Measurements from ENCODE around the gene HYOU1.
"Not testable (repeated sequence)": the region's sequence is repeated elsewhere in the genome, so short reads cannot be mapped to it uniquely, and the experiment has no call there.

The HYOU1 gene

DNA sequence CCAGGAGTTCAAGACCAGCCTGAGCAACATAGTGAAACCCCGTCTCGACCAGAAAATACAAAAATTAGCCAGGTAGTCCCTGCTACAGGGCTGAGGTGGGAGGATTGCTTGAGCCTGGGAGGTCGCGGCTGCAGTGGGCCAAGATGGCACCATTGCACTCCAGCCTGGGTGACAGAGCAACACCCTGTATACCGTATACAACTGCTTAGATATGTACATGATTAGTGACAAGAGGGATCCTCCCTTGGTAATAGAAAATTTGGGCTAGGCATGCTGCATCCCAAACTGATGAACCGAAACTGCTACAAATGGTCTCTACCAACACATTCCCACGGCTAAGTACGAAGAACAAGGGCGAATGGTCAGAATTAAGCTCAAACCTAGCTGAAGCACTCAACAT is 14.1 kb downstream of the HYOU1 start:
- no peak for DNase-seq (ENCODE audit: low read depth in 1 of 2, low spot score in 1 of 2)

DNA sequence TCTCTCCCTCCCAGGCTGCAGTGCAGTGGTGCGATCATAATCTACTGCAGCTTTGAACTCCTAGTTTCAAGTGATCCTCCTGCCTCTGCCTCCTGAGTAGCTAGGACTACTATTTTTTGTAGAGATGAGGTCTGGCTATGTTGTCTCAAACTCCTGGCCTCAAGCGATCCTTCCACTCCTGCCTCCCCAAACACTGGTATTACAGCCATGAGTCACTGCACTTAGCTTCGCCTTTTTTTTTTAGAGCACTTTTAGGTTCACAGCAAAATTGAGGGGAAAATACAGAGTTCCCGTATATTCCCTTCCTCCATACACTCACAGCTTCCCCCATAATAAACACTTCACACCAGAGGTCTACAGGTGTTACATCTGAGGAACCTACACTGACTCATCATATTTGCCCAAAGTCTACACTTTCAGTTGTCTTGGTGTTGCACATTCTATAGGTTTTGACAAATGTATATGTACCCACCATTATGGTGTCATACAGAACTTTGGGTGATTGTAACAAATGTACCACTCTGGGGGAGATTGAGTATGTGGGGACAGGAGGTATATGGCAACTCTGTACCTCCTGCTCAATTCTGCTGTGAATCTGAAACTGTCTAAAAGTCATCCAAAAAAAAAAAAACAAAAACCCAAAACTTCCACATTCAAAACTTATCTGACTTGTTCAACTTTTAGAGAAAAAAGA is 15.0 kb downstream of the HYOU1 start:
- no peak for DNase-seq (ENCODE audit: low read depth in 1 of 2, low spot score in 1 of 2)

DNA sequence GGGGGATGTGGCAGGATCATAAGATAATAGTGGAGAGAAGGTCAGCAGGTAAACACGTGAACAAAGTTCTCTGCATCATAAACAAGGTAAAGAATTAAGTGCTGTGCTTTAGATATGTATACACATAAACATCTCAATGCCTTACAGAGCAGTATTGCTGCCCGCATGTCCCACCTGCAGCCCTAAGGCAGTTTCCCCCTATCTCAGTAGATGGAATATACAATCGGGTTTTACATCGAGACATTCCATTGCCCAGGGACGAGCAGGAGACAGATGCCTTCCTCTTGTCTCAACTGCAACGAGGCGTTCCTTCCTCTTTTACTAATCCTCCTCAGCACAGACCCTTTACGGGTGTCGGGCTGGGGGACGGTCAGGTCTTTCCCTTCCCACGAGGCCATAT is 17.5 kb downstream of the HYOU1 start:
- not testable (repeated sequence) for DNase-seq (ENCODE audit: low read depth in 1 of 2, low spot score in 1 of 2)

DNA sequence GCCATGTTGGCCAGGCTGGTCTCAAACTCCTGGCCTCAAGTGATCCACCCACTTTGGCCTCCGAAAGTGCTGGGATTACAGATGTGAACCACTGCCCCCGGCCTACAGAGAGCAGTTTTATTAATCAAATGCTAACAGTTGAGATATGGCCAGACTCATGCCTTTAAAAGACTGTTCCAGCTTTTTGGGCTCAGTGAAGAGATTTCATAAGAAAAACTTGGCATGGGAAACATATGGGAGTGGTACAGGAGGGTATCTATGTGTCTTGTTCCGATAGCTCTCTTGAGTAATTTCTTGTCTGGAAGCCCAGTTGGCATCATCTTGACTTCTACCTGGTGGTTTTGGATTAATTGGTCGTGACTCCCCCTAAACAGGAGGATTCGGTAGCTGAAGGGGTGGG is 18.1 kb downstream of the HYOU1 start:
- no peak for DNase-seq (ENCODE audit: low read depth in 1 of 2, low spot score in 1 of 2)

DNA sequence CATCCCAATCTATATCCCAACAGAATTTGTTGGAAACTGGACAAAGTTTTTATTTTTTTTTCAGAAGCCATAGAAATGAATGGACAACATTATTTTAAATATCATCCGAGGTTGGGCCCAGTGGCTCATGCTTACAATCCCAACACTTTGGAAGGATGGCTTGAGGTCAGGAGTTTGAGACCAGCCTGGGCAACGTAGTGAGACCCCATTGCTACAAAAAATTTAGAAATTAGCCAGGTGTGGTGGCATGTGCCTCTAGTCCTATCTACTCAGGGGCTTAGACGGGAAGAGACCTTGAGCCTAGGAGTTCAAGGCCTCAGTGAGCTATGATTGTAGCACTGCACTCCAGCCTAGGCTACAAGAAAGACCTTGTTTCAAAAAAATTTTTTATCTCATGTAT is 22.2 kb downstream of the HYOU1 start:
- DNase-seq (ENCODE audit: low read depth in 1 of 2, low spot score in 1 of 2) = no peak

DNA sequence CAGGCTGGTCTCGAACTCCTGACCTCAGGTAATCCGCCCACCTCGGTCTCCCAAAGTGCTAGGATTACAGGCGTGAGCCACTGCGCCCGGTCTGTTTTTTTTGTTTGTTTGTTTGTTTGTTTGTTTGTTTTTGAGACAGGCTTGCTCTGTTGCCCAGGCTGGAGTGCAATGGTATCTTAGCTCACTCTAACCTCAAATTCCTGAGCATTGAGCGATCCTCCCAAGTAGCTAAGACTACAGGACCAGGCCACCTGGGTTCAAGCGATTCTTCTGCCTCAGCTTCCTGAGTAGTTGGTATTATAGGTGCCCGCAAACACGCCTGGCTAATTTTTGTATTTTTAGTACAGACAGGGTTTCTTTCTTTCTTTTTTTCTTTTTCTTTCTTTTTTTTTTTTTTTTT is 23.6 kb downstream of the HYOU1 start:
- not testable (repeated sequence) for DNase-seq (ENCODE audit: low read depth in 1 of 2, low spot score in 1 of 2)

DNA sequence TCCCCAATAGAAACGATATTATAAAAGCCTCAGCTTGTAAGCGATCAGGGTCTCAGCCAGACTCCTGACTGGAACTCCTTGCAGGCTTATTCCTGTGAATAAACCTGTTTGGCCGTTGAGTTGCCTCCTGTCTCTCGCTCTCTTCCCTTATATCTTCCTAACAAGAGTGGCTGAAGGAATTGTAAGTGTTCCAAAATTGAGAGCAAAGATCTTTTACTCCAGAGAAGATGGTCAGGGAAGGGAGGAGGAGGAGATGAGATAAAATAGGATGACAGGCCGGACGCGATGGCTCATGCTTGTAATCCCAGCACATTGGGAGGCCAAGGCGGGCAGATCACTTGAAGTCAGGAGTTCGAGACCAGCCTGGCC is 25.1 kb downstream of the HYOU1 start:
- no peak for DNase-seq (ENCODE audit: low read depth in 1 of 2, low spot score in 1 of 2)

DNA sequence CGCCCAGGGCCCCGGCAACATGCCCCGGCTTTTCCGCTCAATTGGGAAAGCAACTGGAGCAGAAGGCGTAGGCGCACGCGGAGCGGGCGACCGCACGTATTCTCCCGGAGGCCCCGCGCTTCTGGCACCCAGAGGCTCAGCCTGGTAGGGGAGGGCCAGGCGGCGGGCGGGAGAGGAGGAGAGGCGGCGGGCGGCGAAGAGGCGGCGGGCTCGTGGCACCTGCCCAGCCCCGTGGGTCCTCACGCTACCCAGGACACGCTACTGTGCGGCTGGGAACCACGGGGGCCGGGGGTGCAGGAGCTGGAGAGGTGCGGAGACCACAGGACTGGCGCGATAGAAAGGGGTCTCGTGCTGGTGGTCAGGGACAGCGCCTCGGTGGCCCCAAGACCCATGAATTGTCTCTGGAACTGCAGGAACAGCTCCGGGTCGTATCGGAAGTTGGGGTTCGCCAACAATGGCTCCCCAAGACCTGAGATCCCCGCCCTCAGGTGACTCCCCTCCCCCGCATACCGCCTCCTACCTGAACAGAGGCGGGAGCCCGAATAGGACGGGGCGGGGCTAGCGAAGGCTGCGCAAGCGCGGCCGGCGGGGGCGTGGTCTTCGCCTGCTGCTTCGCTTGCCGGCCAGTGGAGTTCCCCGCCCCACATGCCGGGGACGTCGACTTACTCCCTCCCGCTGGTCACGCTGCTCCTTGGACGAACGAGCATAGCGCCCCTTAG is 26.5 kb downstream of the HYOU1 start, which contains the start of gene SLC37A4:
Gene SLC37A4, minus strand, starts transcription at position 549 of the 719 bp plus-strand sequence.
- DNase-seq (ENCODE audit: low read depth in 1 of 2, low spot score in 1 of 2) = peak; percentile 98 to 100

DNA sequence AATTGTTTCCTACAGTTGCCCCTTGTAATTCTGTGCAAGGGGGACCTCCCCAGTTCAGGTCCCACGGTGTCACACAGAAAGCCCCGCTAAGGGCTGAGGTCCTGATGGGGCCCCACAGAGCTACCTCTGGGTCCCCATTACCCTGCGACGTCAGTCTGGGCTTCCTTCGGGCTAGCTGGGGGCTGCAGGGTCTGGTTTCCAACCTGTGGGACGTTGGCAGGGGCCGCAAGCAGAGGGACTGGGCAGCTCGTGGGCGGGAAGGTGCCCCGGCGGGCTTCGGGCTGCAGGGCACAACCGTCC is 27.0 kb downstream of the HYOU1 start:
- no peak for DNase-seq (ENCODE audit: low read depth in 1 of 2, low spot score in 1 of 2)

DNA sequence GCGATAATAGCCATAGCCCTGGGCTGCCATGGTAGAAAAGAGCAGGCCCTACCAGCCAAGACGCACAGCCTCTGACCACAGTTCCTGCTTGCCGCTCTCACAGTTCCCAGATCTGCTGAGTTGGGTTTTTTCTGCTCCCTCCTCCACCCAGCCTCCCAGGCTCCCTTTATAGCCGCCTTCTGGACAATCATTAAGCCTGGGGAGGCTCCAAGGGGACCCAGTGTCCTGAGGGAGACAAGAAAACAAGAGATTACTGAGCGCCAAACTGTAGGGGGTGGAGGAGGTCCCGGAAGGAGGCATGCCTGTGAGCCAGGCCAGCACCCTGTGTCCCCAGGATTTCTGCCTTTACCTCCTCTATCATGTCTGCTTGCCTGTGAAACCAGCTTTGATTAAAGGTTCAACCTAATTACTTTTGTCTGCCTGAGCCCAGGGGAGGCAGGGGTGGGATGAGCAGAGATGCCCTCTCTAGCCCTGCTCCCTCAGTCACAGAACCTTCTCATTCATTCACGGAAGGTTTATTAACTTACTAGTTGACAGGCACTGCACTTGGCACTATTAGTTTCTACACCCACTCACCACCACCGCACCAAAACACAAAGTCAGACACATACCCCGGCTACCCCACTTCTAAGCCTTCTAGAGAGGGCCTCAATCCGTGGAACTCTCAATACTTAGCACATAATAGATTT is 27.5 kb downstream of the HYOU1 start:
- no peak for DNase-seq (ENCODE audit: low read depth in 1 of 2, low spot score in 1 of 2)

DNA sequence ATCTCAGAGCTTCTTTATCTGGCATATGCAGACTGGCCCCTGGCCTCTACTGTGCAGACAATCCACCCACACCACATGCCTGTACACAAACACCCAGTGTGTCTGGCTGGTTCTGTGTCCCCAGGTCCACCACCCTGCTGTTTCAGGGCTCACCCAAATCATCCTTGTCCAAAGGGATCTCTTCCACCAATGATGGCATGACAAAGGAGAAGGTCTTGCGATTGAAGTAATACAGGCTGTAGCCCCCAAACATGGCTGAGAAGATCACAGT is 28.0 kb downstream of the HYOU1 start:
- no peak for DNase-seq (ENCODE audit: low read depth in 1 of 2, low spot score in 1 of 2)

DNA sequence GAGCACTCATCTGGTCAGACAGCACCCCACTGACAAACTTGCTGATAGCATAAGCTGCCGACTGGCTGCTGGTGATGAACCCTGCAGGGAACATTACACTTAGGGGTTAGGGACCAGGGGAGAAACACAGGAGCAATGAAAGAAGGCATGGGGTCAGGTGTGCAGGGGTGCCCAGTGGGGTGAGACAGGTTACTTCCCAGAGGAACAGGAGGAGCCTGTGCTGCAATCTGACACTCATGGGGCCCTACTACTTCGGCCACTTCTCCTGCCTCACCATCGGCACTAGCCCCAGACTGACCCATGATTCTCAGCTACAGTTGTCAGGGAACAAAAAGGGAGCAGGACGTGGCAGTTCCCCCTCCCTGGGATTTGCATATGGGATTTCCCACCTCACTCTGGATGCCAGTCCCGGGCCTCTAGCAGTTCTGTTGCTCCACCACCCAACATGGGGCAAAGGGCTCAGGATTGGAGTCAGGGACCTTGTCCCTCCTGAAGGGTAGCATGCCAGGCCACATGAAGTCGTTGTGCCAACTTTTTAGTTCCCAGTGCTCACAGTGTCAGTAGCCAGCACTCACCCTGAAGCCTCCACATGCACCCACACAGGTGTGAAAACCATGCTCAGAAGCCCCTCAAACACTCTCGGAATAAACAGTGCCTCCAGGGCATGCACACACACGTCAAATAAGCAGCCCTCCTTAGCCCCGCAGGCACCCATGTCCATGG is 28.5 kb downstream of the HYOU1 start:
- no peak for DNase-seq (ENCODE audit: low read depth in 1 of 2, low spot score in 1 of 2)

DNA sequence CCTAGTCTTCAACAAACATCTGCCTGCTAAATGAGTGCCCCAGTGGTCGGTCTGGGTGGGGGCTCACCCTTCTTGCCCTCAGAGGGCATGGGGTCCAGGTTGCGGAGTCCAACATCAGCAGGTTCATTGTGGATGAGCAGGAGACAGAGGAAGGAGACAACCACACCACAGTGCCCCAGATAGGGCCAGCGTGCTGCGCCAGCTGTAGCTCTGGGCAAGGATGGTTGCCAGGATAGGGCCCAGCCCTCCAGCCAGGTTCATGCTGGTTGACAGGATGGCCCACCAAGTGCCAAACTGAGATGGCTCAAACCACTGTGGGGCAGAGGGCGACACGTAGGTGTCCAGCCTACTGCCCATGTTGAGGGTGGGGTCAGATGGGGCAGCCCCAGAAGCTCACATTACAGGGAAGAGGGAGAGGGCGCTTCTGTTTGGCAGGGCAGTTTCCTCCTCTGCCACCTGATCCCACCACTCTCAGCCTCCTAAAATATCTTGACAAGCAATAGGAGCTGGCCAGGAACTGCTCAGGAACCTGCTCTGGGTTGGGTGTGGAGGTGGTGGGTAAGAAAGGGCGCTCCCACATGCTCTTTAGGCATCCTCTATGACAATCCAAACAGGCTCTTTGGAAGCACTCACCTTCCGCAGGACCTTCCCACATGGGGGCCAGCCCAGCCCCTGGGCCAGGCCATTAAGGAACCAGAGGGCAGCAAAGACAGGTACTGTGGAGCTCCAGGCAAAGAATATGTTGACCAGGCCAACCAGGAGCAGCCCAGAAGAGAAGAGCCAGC is 29.3 kb downstream of the HYOU1 start:
- no peak for DNase-seq (ENCODE audit: low read depth in 1 of 2, low spot score in 1 of 2)

DNA sequence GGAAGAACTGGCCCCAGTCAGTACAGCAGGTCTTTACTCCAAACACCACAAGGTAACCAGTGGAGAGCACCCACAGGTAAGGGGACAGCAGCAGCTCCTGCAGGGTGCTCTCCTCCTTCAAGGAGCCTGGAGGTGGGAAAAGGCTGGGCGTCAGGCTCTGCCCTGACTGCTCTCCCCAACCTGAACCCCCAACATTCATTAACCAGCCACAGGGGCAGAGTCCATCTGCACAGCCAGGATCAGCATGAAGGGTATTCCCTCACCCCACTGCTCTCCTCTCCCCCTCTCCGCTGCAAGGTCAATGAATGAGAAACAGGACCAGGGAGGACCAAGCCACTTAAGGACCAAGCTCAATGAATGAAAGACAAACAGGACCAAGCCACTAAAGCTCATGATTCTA is 30.0 kb downstream of the HYOU1 start:
- no peak for DNase-seq (ENCODE audit: low read depth in 1 of 2, low spot score in 1 of 2)

DNA sequence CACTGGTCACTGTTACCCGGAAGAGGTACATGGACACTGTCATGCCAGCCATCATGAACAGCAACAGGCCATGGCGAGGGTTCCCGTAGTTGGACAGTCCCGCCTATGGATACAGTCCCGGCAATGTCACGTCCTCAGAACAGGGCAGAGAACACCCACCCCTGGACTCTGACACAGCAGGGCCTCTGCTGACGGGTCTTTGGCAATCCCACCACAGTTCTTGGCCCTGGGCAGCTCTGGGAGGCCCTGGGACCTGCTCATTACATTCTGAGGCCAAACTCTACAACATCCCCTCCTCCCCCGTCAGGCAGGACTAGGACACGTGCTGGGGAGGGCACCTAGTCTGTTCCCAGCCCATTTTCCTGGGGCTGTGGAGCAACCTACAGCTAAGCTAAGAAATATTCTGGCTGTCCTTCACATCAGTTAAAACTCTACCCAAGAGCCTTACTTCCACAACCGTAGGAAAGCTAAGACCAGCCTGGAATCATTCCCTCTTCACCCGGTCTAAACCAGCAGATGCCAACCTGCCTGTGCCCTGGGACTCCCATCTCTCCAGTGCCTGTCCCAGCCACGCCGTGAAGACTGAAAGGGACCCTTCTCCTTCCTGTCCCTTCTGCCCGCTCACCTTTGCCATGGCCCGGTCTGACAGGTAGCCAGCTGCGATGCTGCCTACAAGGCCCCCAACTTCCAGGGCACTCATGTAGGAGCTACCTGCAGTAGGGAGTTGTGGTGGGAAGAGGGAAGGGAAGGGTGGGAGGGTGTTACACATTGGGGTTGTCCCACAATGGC is 30.8 kb downstream of the HYOU1 start:
- no peak for DNase-seq (ENCODE audit: low read depth in 1 of 2, low spot score in 1 of 2)

DNA sequence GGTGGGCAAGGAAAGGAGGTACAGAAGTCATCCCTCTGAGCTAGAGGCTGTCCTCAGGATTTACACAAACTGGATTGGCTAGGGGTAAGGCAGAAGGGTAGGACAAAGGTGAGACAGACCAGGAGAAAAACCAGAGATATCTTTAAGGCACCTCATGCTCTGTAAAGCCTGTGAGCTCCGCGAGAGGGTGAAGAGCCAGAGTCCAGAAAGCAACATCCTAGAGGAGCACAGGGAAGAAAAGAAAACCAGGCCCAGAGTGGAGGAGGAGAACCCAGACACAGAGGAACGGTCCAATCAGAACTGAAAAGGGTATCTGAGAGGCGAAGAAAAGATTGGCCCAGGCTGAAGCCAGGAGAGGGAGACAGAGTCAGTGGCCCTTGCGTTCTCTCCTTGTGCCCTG is 31.5 kb downstream of the HYOU1 start:
- DNase-seq (ENCODE audit: low read depth in 1 of 2, low spot score in 1 of 2) = no peak

DNA sequence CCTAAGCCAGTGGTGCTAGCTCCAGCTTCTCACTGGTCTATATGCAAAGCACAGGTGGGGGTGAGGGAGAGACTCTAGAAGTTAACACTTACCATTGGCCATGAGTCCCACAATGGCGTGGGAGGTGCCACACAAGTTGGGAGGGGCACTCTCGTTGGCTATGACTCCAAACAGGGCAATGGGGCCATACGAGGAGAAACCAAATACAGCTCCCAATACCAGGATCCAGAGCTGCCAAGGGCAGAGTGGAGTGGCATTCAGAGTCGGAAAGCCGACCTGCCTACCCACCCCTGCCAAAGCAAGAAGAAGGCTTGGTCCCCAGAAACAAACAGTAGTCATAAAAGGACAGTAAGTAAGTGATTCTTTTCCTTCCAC is 31.9 kb downstream of the HYOU1 start:
- DNase-seq (ENCODE audit: low read depth in 1 of 2, low spot score in 1 of 2) = no peak

DNA sequence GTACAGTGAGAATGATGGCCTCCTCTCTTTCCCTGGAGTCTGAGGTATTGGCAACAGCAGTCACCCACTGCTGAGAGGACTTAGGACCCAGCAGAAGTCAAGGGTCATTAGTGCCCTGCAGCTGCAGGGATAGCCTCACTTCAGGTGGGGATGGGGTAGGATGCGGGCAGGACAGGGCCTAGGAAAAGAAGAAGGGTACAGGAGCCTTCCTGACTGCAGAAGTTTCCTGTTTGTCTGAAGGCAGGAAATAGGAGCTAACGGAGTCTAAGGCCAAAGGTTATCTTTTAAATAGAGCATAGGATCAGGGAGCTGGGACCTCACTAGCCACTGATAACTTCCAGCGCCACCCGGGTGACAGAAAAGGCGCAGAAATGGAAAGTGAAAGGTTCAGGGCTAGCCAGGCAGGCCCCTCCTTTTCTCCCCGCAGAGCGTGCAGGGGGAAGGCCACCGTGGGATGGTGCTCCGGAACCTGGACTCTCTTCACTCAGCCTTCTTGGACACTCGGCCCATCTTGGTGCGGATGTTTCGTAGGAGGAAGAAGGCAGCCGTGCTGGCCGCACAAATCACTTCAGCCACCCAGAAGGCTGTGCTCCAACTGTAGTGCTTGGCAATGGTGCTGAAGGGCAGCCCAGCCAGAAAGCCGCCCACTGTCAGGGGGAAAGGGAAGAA is 32.4 kb downstream of the HYOU1 start:
- DNase-seq (ENCODE audit: low read depth in 1 of 2, low spot score in 1 of 2) = no peak

DNA sequence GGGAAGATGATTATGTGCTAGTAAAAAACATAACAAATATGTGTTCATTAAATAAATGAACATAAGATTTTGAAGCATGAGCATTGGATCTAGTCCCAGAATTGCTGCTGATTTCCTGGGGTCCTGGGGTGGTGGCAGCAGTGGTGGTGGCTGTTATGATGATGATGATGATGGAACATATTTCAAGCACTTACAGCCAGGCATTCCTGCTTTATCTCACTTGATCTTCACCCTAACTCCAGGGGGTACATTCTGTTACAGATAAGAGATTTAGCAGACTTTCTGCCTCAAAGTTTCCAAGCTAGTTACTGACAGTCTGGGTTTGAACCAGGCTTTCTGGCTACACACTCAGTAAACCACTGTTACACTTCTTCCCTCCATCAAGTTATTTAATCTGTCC is 33.3 kb downstream of the HYOU1 start:
- DNase-seq (ENCODE audit: low read depth in 1 of 2, low spot score in 1 of 2) = no peak

DNA sequence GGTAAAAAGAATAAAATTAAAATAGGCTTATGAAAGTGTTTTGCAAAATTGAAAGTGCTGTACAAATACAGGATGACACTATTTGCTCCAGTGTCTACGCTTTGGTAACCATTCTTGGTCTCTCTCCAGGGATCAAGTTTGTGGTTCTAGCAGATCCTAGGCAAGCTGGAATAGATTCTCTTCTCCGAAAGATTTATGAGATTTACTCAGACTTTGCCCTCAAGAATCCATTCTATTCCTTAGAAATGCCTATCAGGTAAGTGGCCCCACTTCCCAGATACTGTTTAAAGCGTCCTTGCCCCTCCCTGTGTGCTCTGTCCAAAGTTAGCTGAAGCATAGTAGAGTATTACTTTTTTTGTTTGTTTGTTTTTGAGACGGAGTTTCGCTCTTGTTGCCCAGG is 35.4 kb downstream of the HYOU1 start:
- no peak for DNase-seq (ENCODE audit: low read depth in 1 of 2, low spot score in 1 of 2)
